Measurements from ENCODE around the gene C5orf46.
"Not testable (repeated sequence)": the region's sequence is repeated elsewhere in the genome, so short reads cannot be mapped to it uniquely, and the experiment has no call there.

The C5orf46 gene

DNA sequence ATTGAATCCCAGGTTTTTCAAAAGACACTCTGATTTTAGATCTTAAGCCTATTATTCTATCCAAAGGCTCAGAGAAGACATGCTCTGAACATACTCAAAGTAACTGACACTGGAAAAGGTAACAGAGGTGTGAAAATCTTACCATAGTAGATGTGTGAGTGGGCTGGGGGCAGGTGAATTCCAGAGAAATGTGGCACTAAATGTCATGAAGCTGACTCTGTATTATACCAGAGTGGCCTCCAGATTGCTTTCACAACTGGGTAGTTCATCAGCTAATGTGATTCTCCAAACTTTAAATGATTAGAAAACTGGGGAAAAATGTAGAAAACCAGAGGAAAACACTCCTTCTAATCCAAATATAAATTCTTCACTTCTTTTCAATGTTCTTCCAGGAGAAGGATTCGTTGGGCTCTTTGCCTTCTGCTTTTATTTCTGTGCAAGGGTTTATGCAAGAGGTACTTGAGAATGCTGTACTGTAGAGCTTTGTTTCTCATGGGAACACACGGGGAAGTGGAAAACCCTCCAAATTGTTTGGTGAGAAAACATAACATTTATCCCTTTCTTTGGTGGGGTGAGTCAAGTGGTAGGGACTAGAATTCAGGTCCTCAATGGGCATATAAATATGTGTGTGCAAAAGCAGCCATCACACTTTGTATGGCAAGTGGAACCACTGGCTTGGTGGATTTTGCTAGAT is 28.1 kb downstream of the C5orf46 start, which contains the start of gene SCGB3A2:
Gene SCGB3A2, plus strand, starts transcription at position 646 of the 694 bp plus-strand sequence. CDS start 93 bp downstream, outside the sequence.
- TF ChIP-seq, protein P1, sequence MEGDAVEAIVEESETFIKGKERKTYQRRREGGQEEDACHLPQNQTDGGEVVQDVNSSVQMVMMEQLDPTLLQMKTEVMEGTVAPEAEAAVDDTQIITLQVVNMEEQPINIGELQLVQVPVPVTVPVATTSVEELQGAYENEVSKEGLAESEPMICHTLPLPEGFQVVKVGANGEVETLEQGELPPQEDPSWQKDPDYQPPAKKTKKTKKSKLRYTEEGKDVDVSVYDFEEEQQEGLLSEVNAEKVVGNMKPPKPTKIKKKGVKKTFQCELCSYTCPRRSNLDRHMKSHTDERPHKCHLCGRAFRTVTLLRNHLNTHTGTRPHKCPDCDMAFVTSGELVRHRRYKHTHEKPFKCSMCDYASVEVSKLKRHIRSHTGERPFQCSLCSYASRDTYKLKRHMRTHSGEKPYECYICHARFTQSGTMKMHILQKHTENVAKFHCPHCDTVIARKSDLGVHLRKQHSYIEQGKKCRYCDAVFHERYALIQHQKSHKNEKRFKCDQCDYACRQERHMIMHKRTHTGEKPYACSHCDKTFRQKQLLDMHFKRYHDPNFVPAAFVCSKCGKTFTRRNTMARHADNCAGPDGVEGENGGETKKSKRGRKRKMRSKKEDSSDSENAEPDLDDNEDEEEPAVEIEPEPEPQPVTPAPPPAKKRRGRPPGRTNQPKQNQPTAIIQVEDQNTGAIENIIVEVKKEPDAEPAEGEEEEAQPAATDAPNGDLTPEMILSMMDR (IDR thresholded peaks at IDR 0.05), result no peak
- no peak for TF ChIP-seq ZFX (IDR thresholded peaks at IDR 0.05; ENCODE audit: borderline replicate concordance)
- H3K27ac ChIP-seq, result no peak within 1 kb of the TSS

DNA sequence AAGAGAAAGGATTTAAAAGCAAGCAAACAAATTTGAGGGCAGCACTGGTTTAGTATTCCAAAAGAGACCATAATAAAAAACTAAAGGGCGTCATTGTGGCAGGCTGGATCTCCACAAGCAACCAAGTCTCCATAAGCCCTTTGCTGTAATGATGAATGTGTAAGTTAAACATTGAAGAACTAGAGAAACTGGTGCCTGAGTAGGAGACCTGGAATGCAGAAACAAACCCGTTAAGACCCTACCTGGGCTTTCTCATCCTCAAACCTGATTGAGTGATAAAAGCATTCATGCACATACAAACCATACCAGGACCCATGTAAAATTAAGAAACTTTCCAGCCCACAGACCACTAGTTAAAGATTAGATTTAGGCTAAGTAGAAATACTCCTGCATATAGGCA is 29.7 kb downstream of the C5orf46 start:
- H3K27ac ChIP-seq, result no peak overlapping the region
- no peak for TF ChIP-seq ZFX (IDR thresholded peaks at IDR 0.05; ENCODE audit: borderline replicate concordance)
- TF ChIP-seq, protein P1 (IDR thresholded peaks at IDR 0.05), result no peak

DNA sequence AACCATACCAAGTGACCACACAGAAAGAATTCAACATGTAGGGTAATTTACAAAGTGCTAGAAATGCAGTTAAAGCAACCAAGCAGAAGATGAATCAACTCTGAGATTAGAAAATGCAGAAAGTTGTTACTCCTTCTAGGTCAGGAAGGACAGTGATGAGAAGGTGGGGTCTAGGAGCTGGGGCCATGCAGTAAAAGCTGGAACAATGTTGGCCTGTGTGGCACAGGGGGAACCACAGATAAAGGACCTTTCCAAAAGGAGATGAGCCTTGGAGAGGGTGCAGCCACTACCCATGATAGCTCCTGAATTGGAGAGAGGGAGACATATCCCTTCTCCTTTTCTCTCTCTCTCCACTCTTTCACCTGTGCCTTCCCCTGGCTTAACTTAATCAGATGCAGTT is 30.2 kb downstream of the C5orf46 start:
- no peak overlapping the region for H3K27ac ChIP-seq
- TF ChIP-seq, protein P1 (IDR thresholded peaks at IDR 0.05), result no peak
- TF ChIP-seq ZFX (IDR thresholded peaks at IDR 0.05; ENCODE audit: borderline replicate concordance), result no peak

DNA sequence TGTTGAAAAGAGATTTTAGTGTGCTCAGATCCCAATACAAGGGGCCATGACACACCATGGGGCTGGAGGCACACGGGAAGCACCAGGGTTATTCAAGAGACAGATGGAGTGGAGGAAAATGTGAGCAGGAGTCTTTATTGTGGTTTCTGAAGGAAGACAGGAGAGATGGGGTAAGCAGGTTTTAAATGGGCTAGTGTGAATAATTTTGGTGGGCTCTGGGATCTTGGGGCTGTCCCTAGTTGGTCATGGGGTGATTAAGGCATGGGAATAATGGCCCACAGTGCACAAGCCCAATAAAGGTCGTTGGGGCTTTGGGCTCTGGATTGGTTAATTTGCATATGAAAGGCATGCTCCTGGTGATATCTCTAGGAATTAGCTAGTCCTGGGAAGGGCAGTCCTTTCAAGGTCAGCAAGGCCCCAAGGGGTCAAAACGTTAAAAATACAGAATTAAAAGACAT is 31.4 kb downstream of the C5orf46 start:
- TF ChIP-seq, protein P1 (IDR thresholded peaks at IDR 0.05), result no peak
- no peak for TF ChIP-seq ZFX (IDR thresholded peaks at IDR 0.05; ENCODE audit: borderline replicate concordance)
- H3K27ac ChIP-seq, result no peak overlapping the region

DNA sequence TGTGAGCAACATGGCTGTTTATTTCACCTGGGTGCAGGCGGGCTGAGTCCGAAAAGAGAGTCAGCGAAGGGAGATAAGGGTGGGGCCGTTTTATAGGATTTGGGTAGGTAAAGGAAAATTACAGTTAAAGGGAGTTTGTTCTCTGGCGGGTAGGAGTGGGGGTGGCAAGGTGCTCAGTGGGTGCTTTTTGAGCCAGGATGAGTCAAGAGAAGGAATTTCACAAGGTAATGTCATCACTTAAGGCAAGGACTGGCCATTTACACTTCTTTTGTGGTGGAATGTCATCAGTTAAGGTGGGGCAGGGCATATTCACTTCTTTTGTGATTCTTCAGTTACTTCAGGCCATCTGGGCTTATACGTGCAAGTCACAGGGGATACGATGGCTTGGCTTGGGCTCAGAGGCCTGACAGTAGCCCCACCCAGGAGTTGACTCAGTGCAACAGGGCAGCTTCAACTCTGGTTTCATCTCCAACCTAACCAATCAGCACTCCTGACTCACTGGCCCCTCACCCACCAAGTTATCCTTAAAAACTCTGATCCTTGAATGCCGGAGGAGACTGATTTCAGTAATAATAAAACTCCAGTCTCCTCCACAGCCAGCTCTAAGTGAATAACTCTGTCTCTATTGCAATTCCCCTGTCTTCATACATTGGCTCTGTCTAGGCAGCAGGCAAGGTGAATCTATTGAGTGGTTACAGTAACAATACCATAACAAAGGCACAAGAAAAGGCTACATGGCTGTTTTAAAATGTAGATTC is 32.0 kb downstream of the C5orf46 start:
- H3K27ac ChIP-seq, result not testable (repeated sequence)

DNA sequence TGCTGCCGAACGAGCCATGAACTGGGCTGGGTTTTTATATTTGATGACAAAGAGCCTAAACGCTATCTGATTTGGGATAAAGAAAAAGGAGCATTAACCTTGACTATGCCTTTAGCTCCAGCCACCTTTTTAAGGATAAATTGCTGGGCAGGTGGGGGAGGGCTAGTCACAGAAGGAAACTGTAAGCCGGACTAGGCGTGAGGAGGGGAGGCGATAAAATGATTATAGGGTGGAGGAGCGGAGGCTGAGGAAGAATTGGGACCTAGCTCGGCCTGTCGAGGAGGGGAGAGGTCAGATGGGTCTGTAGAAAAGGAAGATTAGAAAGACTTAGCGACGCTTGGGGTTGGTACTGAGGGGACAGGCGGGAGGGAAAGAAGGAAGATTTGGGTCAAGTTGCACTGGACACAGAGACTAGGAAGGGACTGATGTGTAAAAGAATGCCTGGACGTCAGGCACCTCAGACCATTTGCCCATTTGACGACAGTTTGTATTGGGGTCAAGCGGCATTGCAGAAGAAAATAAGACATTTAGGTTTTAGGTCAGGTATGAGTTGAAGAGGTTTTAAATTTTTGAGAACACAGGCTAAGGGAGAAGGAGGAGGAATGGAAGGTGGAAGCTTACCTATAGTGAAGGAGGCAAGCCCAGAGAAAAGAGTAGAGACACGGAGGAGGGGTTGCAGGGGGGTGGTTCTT is 33.4 kb downstream of the C5orf46 start:
- not testable (repeated sequence) for H3K27ac ChIP-seq

DNA sequence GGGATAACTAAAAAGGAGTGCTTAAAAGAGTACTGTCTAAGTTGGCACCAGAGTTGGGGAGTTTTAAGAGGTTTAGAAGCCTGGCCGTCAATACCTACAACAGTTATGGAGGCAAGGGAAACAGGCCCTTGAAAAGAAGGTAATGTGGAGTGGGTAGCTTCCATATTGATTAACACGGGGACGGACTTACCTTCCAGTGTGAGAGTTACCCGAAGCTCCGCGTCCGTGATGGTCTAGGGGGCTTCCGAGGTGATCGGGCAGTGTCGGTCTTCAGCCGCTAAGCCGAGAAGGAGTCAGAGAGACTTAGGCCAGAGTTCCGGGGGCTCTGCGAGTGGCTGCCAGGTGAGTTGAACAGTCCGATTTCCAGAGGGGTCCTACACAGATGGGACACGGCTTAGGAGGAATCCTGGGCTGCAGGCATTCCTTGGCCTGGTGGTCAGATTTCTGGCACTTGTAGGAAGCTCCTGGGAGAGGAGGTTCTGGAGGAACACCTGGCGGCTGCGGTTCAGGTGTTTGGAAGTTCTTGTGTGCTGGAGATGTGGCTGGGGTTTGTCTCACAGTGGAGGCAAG is 34.3 kb downstream of the C5orf46 start:
- not testable (repeated sequence) for H3K27ac ChIP-seq

DNA sequence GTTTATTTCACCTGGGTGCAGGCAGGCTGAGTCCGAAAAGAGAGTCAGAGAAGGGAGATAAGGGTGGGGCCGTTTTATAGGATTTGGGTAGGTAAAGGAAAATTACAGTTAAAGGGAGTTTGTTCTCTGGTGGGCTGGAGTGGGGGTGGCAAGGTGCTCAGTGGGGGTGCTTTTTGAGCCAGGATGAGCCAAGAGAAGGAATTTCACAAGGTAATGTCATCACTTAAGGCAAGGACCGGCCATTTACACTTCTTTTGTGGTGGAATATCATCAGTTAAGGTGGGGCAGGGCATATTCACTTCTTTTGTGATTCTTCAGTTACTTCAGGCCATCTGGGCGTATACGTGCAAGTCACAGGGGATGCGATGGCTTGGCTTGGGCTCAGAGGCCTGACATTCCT is 36.4 kb downstream of the C5orf46 start:
- not testable (repeated sequence) for H3K27ac ChIP-seq

DNA sequence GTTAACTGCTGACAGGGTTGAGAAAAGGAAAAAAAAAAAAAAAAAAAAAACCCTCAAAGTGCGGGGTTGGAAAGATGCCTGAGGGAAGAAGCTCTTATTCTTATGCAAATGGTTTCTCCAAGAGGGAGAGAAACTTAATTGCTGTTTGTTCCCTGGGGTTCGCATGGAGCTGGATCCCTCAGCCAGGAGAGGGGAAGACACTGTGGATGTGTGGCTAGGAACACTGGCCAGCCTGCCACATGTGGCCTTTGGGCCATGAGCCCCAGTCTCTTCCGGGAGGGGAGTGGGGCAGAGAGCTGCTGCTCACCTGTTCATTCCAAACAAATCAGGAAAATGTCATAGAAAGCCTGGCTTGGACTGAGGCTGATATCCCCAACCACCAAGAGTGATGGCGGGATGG is 37.2 kb downstream of the C5orf46 start:
- TF ChIP-seq, protein P1 (IDR thresholded peaks at IDR 0.05), result no peak
- TF ChIP-seq ZFX (IDR thresholded peaks at IDR 0.05; ENCODE audit: borderline replicate concordance), result no peak
- H3K27ac ChIP-seq, result no peak overlapping the region
